Measurements from ENCODE around the gene PALM2AKAP2.

PALM2AKAP2 gene

GRCh38 chr9:109826559-109826958 is 46.6 kb downstream of the PALM2AKAP2 start:
- no peak for DNase-seq (ENCODE audit: extremely low spot score)
- CTCF ChIA-PET, result no interaction called here
- POLR2A ChIA-PET, result no interaction called here
- TF ChIP-seq LEF1 (IDR thresholded peaks at IDR 0.05; ENCODE audit: borderline replicate concordance) (no peak), PKNOX1 (IDR thresholded peaks at IDR 0.05) (no peak), ELF4 (IDR thresholded peaks at IDR 0.05) (no peak), ARNT (IDR thresholded peaks at IDR 0.05) (no peak), SUZ12 (IDR thresholded peaks at IDR 0.05) (no peak), TARDBP (IDR thresholded peaks at IDR 0.05) (no peak), HDGF (IDR thresholded peaks at IDR 0.05; ENCODE audit: borderline replicate concordance) (no peak), SP1 (IDR thresholded peaks at IDR 0.05) (no peak), FOXM1 (IDR thresholded peaks at IDR 0.05; ENCODE audit: borderline replicate concordance) (no peak), FOXA1 (IDR thresholded peaks at IDR 0.05) (no peak), FOXK2 (IDR thresholded peaks at IDR 0.05) (no peak), NFRKB (IDR thresholded peaks at IDR 0.05) (no peak), ZNF384 (IDR thresholded peaks at IDR 0.05) (no peak), L3MBTL2 (conservative IDR thresholded peaks at IDR 0.05) (no peak), CTBP1 (IDR thresholded peaks at IDR 0.05; ENCODE audit: borderline replicate concordance) (no peak), BHLHE40 (IDR thresholded peaks at IDR 0.05; ENCODE audit: borderline replicate concordance) (no peak)

- POLR2A ChIA-PET, result no interaction called here
- TF ChIP-seq CTBP1 (IDR thresholded peaks at IDR 0.05; ENCODE audit: borderline replicate concordance) (no peak), SUZ12 (IDR thresholded peaks at IDR 0.05) (no peak), FOXM1 (IDR thresholded peaks at IDR 0.05; ENCODE audit: borderline replicate concordance) (no peak), NFRKB (IDR thresholded peaks at IDR 0.05) (no peak), ZNF384 (IDR thresholded peaks at IDR 0.05) (no peak), SP1 (IDR thresholded peaks at IDR 0.05) (no peak), TARDBP (IDR thresholded peaks at IDR 0.05) (no peak), FOXK2 (IDR thresholded peaks at IDR 0.05) (no peak), PKNOX1 (IDR thresholded peaks at IDR 0.05) (no peak), FOXA1 (IDR thresholded peaks at IDR 0.05) (no peak), BHLHE40 (IDR thresholded peaks at IDR 0.05; ENCODE audit: borderline replicate concordance) (no peak), ELF4 (IDR thresholded peaks at IDR 0.05) (no peak), HDGF (IDR thresholded peaks at IDR 0.05; ENCODE audit: borderline replicate concordance) (no peak), L3MBTL2 (conservative IDR thresholded peaks at IDR 0.05) (no peak), ARNT (IDR thresholded peaks at IDR 0.05) (no peak), LEF1 (IDR thresholded peaks at IDR 0.05; ENCODE audit: borderline replicate concordance) (no peak)
- CTCF ChIA-PET, result interaction anchor here (1.1 kb wide), 1 partner anchor 11 kb away, joined by 3 read pairs; no protein-coding TSS in a partner anchor
- no peak for DNase-seq (ENCODE audit: extremely low spot score)
These were observed 48.3 kb downstream of the PALM2AKAP2 start for GRCh38 chr9:109828254-109828653.
